ENCODE data around the gene KIFC3.
A peak's percentile ranks its signal among the peaks of the same experiment; 100 is the strongest.

KIFC3 gene

DNA sequence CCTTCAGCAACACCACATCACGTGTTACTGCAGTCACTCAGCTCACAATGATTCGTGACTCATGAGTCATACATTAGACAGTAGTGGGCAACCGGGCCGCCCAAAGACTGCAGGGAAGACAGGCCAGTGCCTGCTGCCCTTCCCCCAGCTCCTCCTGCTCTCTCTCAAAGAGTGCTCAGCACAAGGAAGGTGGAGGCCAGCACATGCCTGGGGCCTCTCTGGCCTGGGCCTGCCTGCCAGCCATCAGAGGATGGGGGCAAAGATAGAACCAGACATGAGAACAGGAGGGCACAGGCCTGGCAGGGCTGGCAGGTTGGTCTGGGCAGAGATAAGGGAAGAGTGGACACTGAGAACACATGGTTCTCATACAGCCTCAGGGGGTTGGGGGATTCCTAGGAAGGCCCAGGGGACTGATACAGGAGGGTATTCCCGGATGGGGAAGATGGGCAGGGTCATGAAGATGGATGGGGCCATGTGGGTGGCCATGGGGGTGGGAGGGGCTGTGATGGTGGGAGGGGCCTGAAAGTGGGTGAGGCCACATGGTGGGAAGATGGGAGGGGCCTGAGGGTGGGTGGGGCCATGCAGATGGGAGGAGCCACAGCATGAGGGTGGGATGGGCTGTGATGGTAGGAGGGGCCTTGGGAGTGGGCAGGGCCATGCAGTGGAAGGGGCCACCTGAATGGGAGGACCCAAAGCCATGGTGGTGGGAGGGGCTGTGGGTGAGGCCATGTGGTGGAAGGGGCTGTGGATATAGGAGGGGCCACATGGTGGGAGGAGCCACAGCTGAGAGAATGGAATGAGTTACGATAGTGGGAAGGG lies 37.7 kb downstream of the KIFC3 start:
- DNase-seq: peak; percentile 35

DNA sequence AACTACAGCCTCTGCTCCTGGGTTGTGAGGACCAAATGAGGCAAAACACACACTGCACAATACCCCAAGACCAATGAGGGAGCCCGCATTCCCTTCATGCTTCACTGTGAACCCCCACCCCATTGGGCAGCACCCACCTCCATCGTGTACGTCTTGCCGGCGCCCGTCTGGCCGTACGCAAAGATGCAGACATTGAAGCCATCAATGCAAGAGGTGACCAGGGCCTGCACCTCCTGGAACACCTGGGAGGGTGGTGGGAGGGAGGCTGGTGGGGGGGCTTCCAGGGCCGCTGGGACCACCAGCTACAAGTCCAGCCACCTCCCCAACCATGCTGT lies 38.3 kb downstream of the KIFC3 start:
- DNase-seq: no peak

DNA sequence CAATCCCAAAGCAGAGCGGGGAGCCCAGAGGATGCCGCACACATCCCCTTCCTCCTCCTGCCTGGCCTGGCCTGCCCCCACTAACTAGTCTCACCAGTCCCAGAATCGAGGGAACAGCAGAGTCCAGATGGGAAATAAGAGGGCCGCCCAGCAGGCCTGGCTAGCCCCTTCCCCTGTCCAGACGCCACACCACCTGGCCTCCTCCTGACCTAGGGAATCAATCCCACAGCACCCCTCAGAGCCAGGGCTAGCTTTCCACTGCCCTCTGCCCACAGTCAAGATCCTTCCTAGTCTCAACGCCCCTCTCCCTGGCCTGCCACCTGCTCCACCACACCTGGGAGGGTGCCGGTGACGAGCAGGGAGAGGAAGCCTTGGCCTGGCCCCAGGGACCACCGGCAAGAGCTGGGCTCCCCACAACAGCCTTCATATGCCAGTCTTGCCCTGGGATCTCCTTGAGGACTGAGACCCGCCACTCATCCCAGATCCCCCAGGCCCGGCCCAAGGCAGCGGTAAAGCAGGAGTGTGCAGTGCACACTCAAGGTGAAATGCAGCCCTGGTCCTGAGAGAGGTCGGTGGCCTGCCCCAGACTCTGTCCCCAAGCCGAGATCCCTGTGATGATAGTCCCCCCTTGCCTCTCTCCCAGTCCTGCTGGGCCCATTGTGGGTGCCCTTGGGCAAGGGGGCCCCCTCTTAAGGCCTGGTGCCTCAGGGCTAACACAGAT lies 38.8 kb downstream of the KIFC3 start:
- DNase-seq: no peak

DNA sequence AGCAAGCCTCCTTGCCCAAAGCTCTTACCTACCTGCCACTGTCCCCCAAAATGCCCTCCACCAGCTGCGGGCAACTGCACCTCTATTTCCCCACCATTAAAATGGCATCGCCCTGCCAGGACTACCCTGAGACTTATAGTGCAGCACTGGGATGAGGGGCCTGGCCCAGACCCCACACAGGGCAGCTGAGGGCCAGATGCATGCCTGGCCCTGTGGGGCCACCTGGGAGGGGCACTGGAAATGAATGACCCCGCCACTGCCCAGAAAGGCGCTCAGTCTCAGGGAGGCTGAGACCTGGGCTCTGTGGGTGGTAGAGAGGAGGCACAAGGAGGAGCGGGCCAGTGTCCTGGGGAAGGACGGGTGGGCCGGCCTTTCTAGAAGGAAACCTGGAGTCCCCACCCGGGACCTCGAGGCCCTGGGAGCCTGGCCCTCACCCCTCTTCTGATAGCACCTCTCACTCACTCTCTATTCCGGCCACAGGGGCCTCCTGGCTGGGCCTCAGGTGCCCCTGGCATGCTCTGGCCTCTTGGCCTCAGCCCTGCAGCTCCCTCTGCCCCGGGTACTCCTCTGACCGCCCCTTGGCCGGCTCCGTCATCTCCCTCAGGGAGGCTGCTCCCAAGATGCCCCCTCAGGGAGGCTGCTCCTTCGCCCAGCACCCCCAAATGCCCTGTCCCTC lies 39.8 kb downstream of the KIFC3 start:
- DNase-seq: no peak

DNA sequence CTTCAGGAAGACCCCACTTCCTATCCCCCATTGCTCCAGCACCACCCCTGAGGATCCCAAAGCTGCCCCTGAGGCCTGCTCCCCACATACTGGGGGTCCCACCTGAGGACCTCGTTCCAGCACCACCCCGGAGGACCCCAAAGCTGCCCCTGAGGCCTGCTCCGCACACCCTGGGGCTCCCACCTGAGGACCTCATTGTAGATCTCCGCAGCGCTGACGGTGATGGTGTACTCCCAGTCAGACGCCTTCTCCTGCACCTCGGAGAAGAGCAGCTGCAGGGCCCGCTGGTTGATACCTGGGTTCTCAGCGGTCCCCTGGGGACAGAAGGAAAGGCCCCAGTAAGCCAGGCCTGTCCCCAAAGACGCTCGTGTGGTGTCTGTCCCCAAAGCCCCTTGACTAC lies 40.3 kb downstream of the KIFC3 start:
- no peak for DNase-seq

DNA sequence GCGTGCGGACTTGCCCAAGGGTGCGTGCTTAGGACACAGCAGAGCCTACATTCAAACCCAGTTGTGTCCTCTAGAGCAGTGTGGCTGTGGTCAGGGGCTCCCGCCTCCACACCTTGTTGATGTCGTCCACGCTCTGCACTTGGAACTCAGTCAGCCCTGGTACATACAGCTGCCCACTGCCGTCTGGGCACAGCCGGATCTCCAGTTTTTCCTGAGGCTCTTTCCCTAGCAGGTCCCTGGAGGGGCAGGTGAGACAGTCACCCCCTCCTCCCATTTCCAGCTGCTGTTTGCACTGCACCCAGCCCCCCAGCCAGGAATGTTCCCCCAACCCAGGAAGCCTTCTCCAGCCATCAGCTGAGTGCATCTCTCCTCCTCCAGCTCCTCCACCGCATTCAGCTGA lies 41.0 kb downstream of the KIFC3 start:
- no peak for DNase-seq

DNA sequence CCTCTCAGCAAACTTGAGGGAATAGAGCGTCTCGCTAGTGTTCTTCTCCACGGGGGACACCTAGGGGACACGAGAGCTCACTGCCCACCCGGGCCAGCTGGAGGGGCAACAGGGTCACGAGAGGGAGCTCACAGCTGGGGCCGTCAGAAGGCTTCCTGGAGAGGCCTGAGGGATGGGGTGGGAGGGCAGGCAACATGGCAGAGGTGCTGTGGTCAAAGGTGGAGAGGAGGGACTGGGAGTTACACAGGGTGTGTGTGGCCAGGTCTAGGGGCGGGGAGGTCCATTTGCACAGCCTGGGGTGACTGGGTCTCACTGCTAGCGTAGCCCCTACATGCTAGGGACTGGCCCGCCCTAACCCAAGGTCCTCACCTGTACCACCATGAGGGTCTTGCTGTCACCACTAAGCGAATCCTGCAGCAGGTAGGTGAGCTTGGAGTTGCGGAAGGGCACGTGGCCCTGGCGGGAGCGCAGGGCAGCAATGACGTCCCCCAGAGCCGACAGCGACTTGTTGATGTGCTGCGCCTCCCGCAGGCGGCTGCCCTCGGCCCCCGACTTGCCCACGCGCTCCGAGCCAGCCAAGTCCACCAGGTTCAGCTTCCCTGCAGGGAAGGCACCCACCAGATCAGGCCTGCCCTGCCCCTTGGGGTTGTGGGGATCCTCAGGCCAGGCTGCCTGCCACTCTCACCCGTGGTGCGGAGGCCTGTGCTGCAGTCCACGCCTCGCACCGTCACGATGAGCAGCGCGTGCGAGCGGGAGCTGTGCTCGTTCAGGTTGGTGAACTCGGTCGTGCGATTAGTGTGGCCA lies 41.7 kb downstream of the KIFC3 start:
- no peak for DNase-seq

DNA sequence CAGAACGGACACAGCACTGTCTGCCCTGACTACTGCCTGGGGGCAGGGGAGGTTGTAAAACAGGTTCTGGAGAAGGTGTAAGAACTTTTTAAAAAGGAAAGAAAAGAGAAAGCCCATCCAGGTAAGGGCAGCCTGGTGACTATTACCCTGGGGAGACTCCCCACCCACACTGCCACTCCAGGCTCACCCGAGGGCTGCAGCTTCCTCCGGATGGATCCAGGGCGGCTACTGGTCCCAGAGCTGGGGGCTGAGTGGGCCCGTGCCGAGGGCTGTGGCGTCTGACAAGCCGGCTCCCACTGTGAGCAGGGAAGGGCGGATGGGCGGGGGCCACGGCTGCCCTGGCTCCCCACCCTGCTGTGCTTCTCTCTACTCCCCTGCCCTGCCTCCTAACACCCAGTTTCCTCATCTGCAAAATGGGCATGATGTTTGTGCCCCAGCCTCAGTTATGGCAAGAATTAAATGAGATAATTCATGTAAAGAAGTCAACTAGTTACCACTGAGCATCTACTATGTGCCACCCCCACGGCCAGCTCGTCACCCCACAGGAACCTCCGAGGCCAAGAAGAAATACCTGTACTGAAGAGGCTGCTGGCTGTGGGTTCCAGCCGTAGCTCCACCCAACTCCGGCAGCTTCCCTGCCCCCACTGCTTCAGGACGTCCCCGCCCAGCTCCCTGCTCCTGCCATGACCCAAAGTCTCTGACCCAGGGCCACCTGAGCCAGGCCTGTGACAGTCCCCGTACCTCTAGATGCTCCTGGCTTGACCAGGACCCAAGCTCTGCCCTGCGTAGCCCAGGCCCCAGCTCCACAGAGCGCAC lies 42.5 kb downstream of the KIFC3 start:
- DNase-seq: no peak

DNA sequence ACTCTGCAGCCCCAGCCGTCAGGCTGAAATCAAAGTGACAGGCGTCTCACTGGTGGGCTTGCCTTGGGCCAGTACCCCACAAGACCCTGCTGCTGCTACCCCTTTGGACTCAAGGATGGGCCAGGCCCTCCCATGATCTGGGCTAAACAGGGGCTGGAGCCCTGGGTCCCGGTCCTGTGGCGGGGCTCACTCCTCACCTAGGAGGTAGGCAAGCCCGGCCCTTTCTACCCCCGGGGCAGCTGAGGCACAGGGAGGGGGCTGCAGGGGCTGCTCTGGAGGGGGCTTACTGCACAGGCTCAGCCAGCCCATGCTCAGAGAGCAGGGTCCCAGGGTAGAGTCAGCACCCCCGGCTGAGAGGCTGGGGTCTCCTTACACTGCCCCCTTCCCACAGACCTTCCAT lies 43.2 kb downstream of the KIFC3 start:
- no peak for DNase-seq

DNA sequence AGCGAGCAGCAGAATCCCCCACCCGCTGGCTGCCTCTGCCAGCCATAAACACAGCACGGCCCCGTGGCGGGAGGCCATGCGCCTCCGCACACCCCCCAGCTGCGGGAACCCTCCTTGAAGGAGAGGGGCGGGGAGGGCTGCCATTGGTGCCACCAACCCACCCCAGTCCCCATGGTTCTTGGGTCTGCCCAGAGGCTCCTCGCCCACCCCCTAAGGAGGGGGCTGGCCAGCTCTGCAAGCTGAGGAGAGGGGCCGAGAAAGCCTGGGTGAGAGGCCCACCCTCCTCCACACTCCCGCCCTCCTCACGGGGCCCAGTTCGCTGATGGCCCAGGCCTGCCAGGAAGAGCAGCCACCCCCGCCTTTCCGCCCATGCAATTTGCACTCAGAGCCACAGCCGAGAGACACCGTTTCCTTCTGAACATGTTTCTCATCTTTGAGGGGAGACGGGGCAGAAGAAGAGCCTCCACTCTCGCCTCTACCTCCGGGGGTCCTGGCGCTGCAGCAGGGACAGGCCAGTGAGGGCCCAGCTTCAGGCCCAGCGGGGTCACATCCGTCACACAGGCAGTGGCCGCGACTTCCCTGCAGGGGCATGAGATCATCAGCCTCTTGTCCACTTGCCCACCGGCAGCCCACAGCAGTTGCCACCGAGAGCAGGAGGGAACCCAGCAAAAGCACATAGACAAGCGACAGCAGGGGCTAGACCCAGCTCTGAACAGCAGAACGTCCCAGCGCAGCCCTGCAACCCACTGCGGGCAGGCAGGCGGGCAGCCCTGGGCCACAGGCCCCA lies 43.8 kb downstream of the KIFC3 start:
- peak; percentile 23 for DNase-seq

DNA sequence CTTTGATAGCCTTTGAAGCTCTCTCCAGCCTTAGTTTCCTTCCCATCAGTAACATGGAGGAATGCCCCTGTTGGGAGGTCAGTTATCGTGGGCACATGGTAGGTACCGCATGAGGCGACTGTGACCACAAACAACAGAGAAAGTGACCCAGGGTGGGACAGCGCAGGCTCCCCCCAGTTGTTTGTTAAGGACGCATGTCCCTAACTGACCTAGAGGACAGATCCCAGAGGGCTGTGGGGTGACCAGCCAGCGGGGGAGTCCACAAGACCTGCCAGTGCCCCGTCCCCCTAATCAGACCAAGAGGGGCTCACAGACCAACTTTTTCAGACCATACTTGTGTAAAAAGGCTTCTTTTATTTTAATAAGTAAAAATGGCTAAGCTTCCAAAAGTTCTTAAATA lies 44.4 kb downstream of the KIFC3 start:
- DNase-seq: no peak

DNA sequence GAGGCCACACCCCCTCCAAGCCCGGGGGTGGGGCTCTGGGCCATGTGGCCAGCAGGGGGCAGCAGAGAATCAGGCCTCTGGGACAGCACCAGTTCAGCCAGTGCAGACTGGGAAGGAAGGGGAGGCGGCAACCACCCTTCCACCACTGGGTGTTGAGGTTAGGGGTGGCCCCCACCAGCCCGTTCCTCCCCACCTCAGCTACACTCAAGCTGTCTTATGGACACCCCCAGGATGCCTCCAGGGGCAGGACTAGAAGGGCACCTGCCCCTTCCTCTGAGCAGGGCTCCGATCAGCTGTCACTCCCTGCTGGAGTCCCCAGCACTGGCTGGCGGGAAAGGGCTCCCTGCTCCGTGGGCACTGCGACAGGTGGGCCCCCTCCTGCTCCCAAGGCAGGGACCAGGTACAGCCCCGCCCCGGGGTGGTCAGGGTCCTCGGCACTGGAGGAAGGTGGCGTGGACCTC lies 44.9 kb downstream of the KIFC3 start:
- DNase-seq: peak; percentile 88

DNA sequence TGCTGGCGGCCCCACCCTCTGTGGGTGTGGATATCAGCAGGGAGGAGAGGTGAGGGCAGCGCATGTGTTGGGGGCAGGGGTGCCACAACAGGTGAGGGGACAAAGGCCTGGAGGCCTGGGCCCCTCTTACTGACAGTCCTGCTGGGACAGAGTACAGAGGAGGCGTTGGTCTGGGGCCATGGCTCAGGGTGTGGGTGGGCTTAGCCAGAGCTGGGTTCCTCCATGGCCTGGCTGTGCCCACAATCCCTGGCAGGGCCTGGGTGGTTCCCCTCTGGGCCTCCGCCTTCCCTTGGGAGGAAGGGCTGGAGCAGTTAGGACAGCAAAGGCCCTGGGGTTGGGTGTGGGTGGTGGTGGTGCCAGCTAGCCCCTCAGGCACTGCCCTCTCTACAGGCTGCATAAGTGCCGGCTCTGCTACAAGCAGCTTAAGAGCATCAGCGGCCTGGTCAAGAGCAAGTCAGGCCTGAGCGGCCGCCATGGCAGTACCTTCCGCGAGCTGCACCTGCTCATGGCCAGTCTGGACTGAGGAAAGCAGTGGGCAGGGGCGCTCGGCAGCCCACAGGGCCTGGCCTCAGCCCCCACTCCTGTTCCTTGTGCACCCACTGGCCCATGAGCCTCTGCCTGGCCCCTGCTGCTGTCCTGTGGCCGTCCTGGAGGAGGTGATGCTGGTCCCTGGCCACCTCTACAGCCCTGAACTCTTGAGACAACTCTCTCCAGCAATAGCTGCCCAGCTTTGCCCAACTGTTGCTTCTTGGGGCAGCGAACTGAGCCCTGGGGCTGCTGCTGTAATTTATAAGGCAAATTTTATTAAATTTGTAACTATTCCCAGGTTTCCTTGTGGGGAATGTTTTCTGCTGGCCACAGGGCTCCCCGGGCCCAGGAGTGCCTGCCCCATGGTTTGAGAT lies 45.6 kb downstream of the KIFC3 start:
- DNase-seq: no peak

DNA sequence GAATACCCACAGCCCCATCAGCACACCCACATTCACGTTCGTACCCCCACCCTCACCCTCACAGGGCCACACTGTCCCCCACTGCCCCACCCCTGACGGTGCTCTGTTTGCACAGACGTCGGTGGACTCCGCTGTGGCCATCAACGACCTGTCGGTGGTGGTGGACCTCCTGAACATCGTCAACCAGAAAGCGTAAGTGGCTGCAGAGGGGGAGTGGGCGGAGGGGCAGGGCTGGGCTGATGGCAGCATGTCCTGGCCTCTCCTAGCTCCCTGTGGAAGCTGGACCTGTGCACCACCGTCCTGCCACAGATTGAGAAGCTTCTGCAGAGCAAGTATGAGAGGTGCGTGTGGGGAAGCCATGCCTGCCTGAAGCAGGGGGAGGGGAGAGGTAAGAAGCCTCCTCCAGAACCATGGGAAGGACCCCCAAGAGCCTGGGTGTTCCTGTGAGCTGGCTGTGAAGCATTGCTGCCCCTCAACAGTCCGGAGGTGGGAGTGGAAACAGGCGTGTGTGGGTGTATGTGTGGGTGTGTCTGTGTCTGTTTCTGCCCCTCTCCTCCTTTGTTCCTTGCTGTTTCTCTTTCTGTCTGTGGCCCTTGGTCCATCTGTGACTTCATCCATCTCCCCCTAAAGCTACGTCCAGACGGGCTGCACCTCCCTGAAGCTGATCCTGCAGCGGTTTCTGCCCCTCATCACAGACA lies 46.4 kb downstream of the KIFC3 start:
- DNase-seq: no peak

DNA sequence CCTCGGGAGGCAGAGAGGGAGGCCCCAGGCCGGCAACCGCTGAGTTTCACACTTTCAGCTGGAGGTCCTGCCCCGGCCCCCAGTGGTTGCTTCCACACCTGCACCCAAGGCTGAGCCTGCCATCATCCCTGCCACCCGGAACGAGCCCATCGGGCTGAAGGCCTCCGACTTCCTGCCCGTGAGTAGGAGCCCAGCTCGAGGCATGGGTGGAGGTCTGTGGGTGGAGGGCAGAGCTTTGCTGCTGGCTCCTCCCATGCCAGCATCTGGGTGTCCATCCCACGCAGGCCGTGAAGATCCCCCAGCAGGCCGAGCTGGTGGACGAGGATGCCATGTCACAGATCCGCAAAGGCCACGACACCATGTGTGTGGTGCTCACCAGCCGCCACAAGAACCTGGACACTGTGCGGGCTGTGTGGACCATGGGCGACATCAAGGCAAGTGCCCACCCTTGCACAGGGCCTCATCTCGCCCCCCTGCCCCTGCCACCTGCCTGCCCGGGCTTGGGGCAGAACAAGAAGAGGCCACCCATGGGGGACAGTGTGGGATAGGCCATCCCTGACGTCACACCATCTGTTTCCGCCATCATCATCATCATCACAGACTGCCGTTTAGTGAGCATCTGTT lies 47.1 kb downstream of the KIFC3 start:
- no peak for DNase-seq

DNA sequence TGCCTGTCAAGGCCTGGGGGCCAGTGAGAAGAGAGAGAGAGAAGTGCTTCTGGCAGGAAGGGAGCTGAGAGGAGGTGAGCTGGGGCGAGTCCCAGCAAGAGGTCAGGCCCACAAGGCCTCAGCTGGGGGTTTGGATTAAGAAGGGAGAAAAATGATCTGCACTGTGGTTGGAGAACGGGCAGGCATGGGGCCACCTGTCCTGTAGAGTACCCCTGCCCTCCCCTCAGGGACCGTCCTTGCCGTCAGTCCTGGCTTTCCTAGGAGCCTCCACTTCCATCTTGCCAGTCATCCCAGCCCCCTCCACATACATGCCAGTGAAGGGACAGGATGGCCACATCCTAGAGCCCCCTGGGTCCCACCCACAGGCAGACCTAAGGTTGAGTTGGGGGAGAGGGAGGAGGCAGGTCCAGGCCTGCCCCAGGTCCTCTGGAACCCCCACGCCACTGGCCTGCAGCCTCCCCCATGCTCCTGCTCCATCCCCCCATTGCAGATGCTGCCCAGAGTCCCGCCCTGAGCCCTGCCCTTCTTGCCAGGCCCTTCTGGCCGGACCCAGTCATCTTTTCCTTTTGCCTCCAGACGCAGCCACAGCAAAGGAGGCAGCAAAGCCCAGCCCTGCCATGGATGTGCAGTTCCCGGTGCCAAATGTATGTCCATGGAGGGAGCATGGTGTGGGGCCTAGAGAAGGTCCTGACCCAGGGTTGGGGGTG lies 47.8 kb downstream of the KIFC3 start:
- DNase-seq: no peak

DNA sequence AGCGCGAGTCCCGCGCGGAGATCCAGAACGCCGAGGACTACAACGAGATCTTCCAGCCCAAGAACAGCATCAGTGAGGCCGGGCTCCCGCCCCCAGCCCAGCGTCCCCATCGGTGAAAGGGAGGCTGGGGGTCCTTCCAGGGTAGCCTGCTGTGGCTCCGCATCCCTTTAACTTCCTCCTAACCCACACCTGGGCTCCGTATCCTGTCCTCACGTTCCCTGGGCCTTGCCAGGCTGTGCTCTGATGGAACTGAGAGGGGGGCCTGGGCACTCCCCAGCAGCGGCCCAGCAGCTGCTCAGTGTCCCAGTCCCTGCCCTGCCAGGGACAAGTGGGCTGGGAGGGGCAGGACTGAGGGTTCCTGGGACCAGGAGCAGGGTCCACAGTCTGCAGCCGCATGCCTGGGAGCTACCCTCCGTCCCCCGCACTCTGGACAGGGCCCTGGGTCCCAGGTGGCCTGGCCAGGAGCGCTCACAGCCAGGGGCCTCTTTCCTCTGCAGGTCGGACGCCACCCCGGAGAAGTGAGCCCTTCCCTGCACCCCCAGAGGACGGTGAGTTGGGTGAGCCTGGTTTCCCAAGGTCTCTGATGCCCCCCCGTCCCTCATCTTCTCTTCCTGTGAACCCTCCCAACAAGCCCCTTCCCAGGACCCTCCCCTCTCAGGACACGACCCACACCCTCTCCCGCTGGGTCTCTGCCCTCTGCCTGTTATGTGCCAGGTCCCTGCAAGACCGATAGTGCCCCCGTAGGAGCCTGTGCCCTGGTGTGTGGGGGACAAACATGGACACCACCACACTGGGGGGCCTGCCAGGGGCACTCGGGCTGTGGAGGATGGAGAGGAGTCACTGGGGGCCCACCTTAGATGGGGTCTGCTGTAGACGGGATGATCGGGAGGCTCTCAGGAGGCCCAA lies 48.6 kb downstream of the KIFC3 start:
- no peak for DNase-seq

Data from CD4-positive, alpha-beta T cell treated with Interleukin-21 for 1 hour (primary cell).